Muscle of leg (tissue), 11 donors: Measurements from ENCODE around the gene CCNL2. TPM values are rescaled to one million over a fixed set of nuclear protein-coding genes. Genes with fewer than 3 reads are reported as not detected.

Source experiments
- DNase-seq: peaks from one replicate; pipeline ENCODE4 v3.0.0; 2013
- H3K27ac ChIP-seq: one replicate; pipeline ENCODE4 v1.5.1; 2013; ENCODE audit warnings: mild to moderate bottlenecking, low read length, control low read depth
- H3K27me3 ChIP-seq: one replicate; pipeline ENCODE4 v1.6.1; 2013; ENCODE audit warnings: low read length; ENCODE audit not compliant: control insufficient read depth, insufficient read depth
- H3K36me3 ChIP-seq: one replicate; pipeline ENCODE4 v1.6.1; 2013; ENCODE audit warnings: low read length; ENCODE audit not compliant: control insufficient read depth, insufficient read depth
- H3K4me1 ChIP-seq: one replicate; pipeline ENCODE4 v1.6.1; 2013; ENCODE audit warnings: low read length; ENCODE audit not compliant: control insufficient read depth, insufficient read depth
- H3K4me3 ChIP-seq: one replicate; pipeline ENCODE4 v1.5.1; 2013; ENCODE audit warnings: low read length, control low read depth
- H3K9me3 ChIP-seq: replicated peaks from 2 replicates; pipeline ENCODE4 v1.6.1; 2013; ENCODE audit warnings: low read depth, low read length; ENCODE audit not compliant: control insufficient read depth
- WGBS: methylation state at CpG from one replicate; pipeline ENCODE4 v1.1.5; 2013; ENCODE audit warnings: missing lambda C conversion rate; ENCODE audit not compliant: insufficient coverage; 5-methylcytosine and 5-hydroxymethylcytosine counted together
- polyA plus RNA-seq, 8 donors: library from polyadenylated mRNA; unstranded; fragments of 120-200 nt; gene quantifications; one replicate each; pipeline versions ENCODE4 v1.2.1 to v1.2.3, GENCODE V29; 2013; ENCODE audit warnings: inconsistent platforms in 1 of 8, low replicate concordance in 1 of 8; ENCODE audit not compliant: insufficient read length in 8 of 8, insufficient read depth in 1 of 8
- total RNA-seq: library from RNA; stranded (reverse); fragments of 120-200 nt; gene quantifications from one replicate; pipeline ENCODE4 v1.2.4, GENCODE V29; 2013

Gene CCNL2
- total and polyA plus RNA-seq, 9 donors: 101 to 205 (median 150) TPM

- DNase-seq: no peak
- H3K9me3 ChIP-seq: no peaks in the 10 kb centered on the region
- H3K36me3 ChIP-seq: peaks cover 61% of the 10 kb centered on the region
- H3K27ac ChIP-seq: peak overlapping the region; percentile 56
- peak overlapping the region; percentile 89 for H3K4me3 ChIP-seq
- 75% methylated on average over 18 of the region's 22 CpGs for WGBS
- H3K27me3 ChIP-seq: no peaks in the 10 kb centered on the region
- H3K4me1 ChIP-seq: peaks cover 29% of the 10 kb centered on the region
Measured at GRCh38 chr1:1400576-1401456, 1.7 kb upstream of the CCNL2 start.

DNA sequence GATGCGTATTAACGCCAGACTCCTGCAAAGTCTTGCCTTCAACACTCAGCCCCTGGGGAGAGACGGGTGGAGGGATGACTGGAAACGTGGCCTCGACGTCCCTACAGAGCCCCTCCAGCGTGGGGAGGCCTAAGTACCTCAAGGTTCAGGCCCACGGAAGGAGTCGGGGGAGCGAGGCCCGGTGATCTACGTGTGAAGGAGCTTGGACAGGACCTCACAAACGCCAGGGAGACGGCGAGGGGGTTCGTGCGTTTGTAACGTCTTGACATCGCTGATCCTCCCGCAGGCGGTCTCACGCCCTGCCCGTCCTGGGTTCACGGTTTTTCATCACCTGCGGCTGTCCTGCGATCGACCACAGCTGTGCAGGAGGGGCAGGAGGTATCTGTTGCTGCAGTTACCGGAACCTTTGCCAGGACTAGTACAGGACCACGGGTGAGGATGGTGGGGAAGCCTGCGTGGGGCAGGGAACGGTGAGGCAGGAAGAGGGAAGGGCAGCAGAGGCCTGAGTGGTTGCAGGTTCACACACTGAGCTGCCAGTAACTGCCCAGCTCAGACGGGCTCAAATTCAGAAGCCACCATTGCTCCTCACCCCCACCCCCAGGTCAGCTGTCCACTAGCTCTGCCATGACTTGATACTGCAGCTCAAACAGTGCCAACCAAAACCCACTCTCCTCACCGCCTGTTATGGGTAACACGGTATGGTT is 889 bp upstream of the CCNL2 start:
- H3K4me3 ChIP-seq: peak overlapping the region; percentile 89
- DNase-seq: no peak
- 6% methylated on average over 33 of the region's 34 CpGs for WGBS
- peak overlapping the region; percentile 56 for H3K27ac ChIP-seq
- peaks cover 62% of the 10 kb centered on the region for H3K36me3 ChIP-seq
- H3K4me1 ChIP-seq: peaks cover 25% of the 10 kb centered on the region
- H3K9me3 ChIP-seq: no peaks in the 10 kb centered on the region
- no peaks in the 10 kb centered on the region for H3K27me3 ChIP-seq

- Histone ChIP-seq H3K36me3 (peaks cover 62% of the 10 kb centered on the region), H3K9me3 (no peaks in the 10 kb centered on the region), H3K4me3 (peak overlapping the region; percentile 92), H3K27me3 (no peaks in the 10 kb centered on the region), H3K4me1 (peaks cover 25% of the 10 kb centered on the region), H3K27ac (peak overlapping the region; percentile 42)
- DNase-seq: no peak
- WGBS: under 1% methylated on average over 51 of the region's 54 CpGs
Measured at GRCh38 chr1:1398677-1399186, 403 bp downstream of the CCNL2 start.

DNA sequence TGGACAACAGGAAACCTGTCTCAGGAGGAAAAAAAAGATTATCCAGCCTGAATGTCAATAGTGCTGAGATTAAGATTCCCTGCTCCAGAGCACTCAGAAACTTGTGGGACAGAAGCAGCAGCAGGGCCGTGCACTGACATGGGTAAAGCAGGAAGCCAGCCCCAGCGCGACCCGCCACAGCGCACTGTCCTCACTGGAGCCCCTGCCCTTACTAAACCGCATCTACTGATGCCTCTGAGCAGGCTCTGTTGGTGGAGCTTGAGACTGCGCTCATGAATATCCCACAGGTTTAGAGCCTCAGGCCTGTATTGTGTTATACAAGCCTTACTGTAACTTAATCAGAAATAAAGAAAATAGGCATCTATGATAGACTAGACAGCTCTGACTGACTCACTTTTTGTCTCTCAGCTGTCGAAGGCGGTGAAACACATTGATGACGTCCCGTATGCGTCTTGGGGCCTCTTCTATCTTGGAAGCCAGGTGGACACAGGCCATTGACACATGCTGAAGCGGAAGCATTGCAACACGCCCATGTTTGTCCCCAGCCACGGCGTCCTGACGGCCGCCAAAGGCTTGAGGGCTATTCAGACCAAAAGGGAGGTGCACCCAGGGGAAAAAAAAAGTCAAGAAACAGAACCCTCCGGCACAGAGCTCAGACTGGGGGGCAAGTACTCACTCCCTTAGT is 1.2 kb downstream of the CCNL2 start:
- DNase-seq: no peak
- H3K4me1 ChIP-seq: peaks cover 25% of the 10 kb centered on the region

DNA sequence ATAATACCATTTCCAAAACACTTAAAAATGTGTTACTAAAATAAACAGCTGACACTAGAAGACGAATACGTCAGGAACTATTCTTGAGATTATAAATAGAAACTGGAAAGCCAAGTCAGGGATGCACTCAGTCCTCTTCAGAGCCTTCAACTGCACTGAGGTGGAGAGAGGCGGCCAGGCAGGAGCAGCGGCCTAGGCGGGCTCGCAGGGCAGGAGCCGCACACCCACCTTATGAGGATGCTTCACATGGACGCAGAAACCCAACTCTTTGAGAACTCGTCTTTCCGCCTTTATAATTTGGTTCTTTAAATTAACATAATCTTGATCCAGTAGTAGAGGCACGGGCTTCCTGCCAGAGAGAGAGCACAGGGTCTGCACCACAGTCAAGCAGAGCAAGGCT is 4.0 kb downstream of the CCNL2 start:
- no peaks in the 10 kb centered on the region for H3K9me3 ChIP-seq
- WGBS: 91% methylated on average over 6 of the region's 11 CpGs
- DNase-seq: no peak
- no peaks in the 10 kb centered on the region for H3K27me3 ChIP-seq
- H3K36me3 ChIP-seq: peaks cover 68% of the 10 kb centered on the region
- H3K27ac ChIP-seq: no peak overlapping the region
- peaks cover 14% of the 10 kb centered on the region for H3K4me1 ChIP-seq
- no peak overlapping the region for H3K4me3 ChIP-seq

More for the DNA sequence above, 1.2 kb downstream of the CCNL2 start:
- Histone ChIP-seq H3K36me3 (peaks cover 65% of the 10 kb centered on the region), H3K27ac (no peak overlapping the region), H3K27me3 (no peaks in the 10 kb centered on the region), H3K4me3 (peak overlapping the region; percentile 92), H3K9me3 (no peaks in the 10 kb centered on the region)
- WGBS: 60% methylated on average over 11 of the region's 19 CpGs

DNA sequence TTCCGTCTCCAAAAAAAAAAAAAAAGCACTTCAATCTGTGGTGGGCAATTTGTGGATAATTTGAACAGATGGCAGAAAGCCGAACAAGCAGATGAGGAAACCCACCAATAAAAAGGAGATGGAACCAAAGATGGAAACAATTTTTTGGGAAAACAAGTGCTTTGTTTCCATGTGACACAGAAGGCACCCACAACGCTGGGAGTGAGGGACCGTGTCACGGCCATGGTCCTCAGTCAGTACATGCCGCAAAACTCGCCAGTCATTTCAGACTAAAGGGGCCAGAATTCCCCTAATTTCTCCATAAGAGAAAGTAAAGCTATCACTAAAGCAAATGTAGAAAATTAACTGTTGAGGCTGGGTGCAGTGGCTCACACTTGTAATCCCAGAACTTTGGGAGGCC is 5.0 kb downstream of the CCNL2 start:
- H3K9me3 ChIP-seq: no peaks in the 10 kb centered on the region
- H3K36me3 ChIP-seq: peaks cover 78% of the 10 kb centered on the region
- no peak for DNase-seq
- no peaks in the 10 kb centered on the region for H3K27me3 ChIP-seq
- 94% methylated on average over 4 of the region's 7 CpGs for WGBS
- H3K4me1 ChIP-seq: peaks cover 10% of the 10 kb centered on the region
- no peak overlapping the region for H3K4me3 ChIP-seq
- no peak overlapping the region for H3K27ac ChIP-seq

DNA sequence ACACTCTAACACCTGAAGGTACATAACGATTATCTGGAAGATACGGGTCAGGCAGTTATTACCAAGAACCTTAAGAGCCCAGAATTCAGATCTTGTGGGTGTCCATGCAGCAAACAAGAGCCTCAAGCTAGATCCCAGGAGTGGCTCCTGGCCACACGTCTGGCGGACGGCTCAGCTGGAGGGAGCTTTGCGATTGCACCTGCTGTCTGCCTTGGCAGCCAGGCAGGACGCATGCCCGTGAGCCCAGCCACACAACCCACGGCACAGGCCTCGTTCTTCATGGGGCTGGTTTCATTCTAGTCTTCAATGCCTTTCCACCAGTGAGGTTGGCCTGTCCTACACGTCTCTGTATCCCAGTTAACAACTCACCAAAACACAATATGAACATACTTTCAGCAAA is 5.7 kb downstream of the CCNL2 start:
- Histone ChIP-seq H3K4me3 (no peak overlapping the region), H3K9me3 (no peaks in the 10 kb centered on the region), H3K36me3 (peaks cover 84% of the 10 kb centered on the region), H3K4me1 (peaks cover 10% of the 10 kb centered on the region), H3K27me3 (no peaks in the 10 kb centered on the region), H3K27ac (no peak overlapping the region)
- WGBS: 94% methylated on average over 9 of the region's 11 CpGs
- DNase-seq: no peak

GRCh38 chr1:1393014-1393413 is 6.1 kb downstream of the CCNL2 start:
- H3K36me3 ChIP-seq: peaks cover 84% of the 10 kb centered on the region
- WGBS: 92% methylated on average over 3 of the region's 4 CpGs
- H3K27ac ChIP-seq: no peak overlapping the region
- no peak overlapping the region for H3K4me3 ChIP-seq
- no peaks in the 10 kb centered on the region for H3K27me3 ChIP-seq
- no peaks in the 10 kb centered on the region for H3K9me3 ChIP-seq
- H3K4me1 ChIP-seq: peaks cover 6% of the 10 kb centered on the region
- no peak for DNase-seq

- no peak overlapping the region for H3K4me3 ChIP-seq
- whole genome bisulfite sequencing: 91% methylated on average over 10 of the region's 12 CpGs
- H3K4me1 ChIP-seq: no peaks in the 10 kb centered on the region
- no peaks in the 10 kb centered on the region for H3K9me3 ChIP-seq
- no peak for DNase-seq
- H3K27ac ChIP-seq: no peak overlapping the region
- H3K27me3 ChIP-seq: no peaks in the 10 kb centered on the region
- peaks cover 90% of the 10 kb centered on the region for H3K36me3 ChIP-seq
Measured at GRCh38 chr1:1391225-1391624, 7.9 kb downstream of the CCNL2 start.

- Histone ChIP-seq H3K27me3 (no peaks in the 10 kb centered on the region), H3K9me3 (no peaks in the 10 kb centered on the region), H3K36me3 (peaks cover 93% of the 10 kb centered on the region), H3K27ac (no peak overlapping the region), H3K4me3 (no peak overlapping the region), H3K4me1 (no peaks in the 10 kb centered on the region)
- no peak for DNase-seq
- 90% methylated on average over 8 of the region's 12 CpGs for WGBS
Measured at GRCh38 chr1:1390675-1391074, 8.5 kb downstream of the CCNL2 start.
